ENCODE data around the gene MACO1.

MACO1 gene

DNA sequence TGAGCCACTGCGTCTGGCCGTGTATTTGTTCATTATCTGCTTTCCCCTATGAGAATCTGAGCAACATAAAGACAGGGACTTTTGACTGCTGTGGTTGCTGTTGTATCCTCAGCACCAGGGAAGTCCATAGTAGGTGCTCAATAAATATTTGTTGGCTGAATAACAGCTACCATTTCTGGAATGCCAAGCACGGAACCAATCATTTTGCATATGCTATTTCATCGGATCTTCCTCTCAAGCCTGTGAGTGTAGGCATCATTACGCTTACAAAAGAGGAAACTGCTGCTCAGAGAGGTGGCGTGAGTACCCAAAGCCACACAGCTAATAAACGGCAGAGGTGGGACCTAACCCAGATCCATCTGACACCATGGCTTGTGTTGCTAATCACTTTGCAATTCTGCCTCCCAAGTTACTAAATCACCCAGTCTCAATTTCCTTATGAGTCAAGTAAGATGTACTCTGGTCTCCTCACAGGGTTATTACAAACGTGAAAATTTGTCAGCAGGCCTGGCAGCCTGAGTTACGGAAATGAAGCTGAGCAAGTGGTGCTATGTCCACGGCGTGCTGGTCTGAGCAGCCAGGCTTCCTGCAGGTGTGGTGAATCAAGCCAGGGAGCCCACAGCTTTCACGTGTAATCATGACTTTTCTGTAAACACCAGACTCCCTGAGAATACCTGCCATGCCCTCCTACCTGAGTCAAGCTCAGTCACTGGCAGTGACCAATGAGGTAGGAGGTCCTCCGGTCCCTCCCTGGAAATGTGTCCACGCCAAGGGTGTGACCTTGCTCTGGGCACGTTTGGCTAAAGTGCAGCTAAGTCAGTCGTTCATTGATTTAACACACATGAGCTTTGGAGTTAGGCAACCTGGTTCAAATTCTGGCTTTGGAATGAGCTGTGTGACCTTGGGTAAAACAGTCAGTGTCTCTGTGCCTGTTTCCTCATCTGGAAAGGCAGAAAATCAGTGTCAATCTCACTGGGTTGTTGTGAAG lies 5.3 kb upstream of the MACO1 start:
- intact Hi-C loops (cut with DNase I; ENCODE audit: low total_unique reads) = no loop called here
- DNase-seq = no peak
- Histone ChIP-seq H3K27ac (no peak overlapping the region), H3K27me3 (no peaks in the 10 kb centered on the region), H3K4me3 (no peak overlapping the region), H3K36me3 (no peaks in the 10 kb centered on the region), H3K4me1 (peaks cover 0 to 6% (median 0%) of the 10 kb centered on the region in 4 donors), H3K9me3 (no peaks in the 10 kb centered on the region)
- TF ChIP-seq, protein P1, sequence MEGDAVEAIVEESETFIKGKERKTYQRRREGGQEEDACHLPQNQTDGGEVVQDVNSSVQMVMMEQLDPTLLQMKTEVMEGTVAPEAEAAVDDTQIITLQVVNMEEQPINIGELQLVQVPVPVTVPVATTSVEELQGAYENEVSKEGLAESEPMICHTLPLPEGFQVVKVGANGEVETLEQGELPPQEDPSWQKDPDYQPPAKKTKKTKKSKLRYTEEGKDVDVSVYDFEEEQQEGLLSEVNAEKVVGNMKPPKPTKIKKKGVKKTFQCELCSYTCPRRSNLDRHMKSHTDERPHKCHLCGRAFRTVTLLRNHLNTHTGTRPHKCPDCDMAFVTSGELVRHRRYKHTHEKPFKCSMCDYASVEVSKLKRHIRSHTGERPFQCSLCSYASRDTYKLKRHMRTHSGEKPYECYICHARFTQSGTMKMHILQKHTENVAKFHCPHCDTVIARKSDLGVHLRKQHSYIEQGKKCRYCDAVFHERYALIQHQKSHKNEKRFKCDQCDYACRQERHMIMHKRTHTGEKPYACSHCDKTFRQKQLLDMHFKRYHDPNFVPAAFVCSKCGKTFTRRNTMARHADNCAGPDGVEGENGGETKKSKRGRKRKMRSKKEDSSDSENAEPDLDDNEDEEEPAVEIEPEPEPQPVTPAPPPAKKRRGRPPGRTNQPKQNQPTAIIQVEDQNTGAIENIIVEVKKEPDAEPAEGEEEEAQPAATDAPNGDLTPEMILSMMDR (IDR thresholded peaks at IDR 0.05) = no peak

- Histone ChIP-seq H3K4me3 (no peak overlapping the region), H3K9me3 (no peaks in the 10 kb centered on the region), H3K4me1 (peaks cover 0 to 15% (median 1%) of the 10 kb centered on the region in 4 donors), H3K27ac (no peak overlapping the region), H3K36me3 (no peaks in the 10 kb centered on the region), H3K27me3 (no peaks in the 10 kb centered on the region)
- TF ChIP-seq, protein P1 (IDR thresholded peaks at IDR 0.05) = no peak
- intact Hi-C loops (cut with DNase I; ENCODE audit: low total_unique reads) = no loop called here
- no peak for DNase-seq
Measured at GRCh38 chr1:25427696-25428095, 3.0 kb upstream of the MACO1 start.

GRCh38 chr1:25428475-25429166 lies 2.1 kb upstream of the MACO1 start:
- no peaks in the 10 kb centered on the region for H3K27me3 ChIP-seq
- no peak overlapping the region for H3K27ac ChIP-seq
- H3K36me3 ChIP-seq = no peaks in the 10 kb centered on the region
- H3K4me1 ChIP-seq = peaks cover 0 to 24% (median 6%) of the 10 kb centered on the region in 4 donors
- no peak overlapping the region for H3K4me3 ChIP-seq
- intact Hi-C loops (cut with DNase I; ENCODE audit: low total_unique reads) = no loop called here
- TF ChIP-seq, protein P1 (IDR thresholded peaks at IDR 0.05) = no peak
- DNase-seq = no peak
- H3K9me3 ChIP-seq = no peaks in the 10 kb centered on the region

DNA sequence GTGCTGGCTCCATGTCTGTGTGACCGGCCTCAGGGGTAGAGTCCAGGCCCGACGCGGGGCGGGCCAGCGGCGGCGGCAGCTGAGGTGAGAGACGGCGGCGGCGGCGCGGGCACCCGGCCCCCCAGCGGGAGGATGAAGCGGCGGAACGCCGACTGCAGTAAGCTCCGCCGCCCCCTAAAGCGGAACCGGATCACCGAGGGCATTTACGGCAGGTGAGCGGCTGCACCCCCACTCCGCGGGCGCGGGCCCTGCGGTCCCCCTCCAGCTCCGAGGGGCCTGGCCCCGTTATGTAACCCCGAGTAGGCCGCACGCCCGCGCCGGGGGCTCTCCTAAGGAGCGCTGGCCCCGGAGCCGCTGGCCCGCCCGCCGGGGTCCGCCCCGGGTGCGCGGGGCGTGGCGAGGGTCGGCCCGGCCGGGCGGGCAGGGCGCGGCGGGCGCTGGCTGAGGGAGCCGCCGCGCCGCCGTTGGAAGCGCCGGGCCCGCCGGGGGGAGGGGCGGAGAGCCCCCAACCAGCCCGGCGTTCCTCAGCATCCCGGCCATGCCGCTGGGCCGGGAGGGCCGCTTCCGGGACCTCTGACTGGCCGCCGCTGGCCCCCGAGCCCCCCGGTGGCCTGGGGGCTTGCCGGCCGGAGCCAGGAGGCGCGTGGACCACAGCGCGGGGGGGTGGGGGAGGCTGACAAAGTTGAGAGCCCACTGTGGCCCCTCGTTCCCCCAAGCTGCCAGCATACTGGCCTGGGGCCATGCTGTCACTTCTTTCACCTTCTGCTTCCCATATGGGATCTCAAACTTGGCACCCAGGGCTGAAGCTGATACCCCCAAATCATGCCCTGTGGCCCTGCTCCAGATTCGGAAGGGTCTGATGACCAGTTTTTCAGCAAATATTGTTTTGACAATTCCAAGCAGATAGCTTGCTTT lies 527 bp downstream of the MACO1 start:
- H3K4me3 ChIP-seq = peak overlapping the region; percentile 97 to 99
- TF ChIP-seq, protein P1 (IDR thresholded peaks at IDR 0.05) = no peak
- intact Hi-C loops (cut with DNase I; ENCODE audit: low total_unique reads) = no loop called here
- H3K36me3 ChIP-seq = no peaks in the 10 kb centered on the region
- H3K4me1 ChIP-seq = peaks cover 0 to 50% (median 27%) of the 10 kb centered on the region in 4 donors
- peak in 1 of 2 donors; percentile 67 for DNase-seq
- H3K9me3 ChIP-seq = no peaks in the 10 kb centered on the region
- H3K27ac ChIP-seq = peak overlapping the region; percentile 94 to 98
- H3K27me3 ChIP-seq = no peaks in the 10 kb centered on the region

Data from tibial artery (tissue), 4 donors.